Hindlimb muscle (tissue), 1 donor: Measurements from ENCODE around the gene VPS39. TPM values are rescaled to one million over a fixed set of nuclear protein-coding genes. Genes with fewer than 3 reads are reported as not detected.

Experiments used
- DNase-seq: peaks from one replicate; pipeline ENCODE4 v3.0.0-alpha.2; 2013
- polyA plus RNA-seq: library from polyadenylated mRNA; unstranded; fragments of 120-200 nt; gene quantifications from one replicate; pipeline ENCODE4 v1.2.1, GENCODE V29; 2013; ENCODE audit not compliant: insufficient read length

The VPS39 gene
- polyA plus RNA-seq, 1 donor = 46.0 TPM

GRCh38 chr15:42157981-42158765 is 49.9 kb downstream of the VPS39 start:
- no peak for DNase-seq

DNA sequence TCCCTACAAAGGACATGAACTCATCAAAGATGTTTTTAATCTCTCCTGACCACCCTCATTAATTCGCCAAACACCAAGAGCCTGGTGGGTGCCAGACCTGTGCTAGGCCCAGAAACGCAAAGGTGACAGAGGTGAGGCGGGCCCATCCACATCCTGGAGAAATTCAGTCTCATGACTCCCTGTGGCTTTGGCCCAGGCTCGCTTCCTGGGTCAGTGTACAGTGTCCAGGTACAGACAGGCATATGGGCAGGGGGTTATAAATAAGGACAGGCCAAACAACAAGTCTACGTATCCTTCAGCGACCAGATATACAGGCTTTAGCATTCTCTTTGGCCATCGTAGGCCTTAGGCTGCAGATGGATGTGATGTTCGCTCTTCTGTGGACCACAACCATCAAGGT is 50.7 kb downstream of the VPS39 start:
- DNase-seq = no peak

- no peak for DNase-seq
Observed at GRCh38 chr15:42156243-42156922, 51.7 kb downstream of the VPS39 start, which contains the start of gene PLA2G4F. Gene PLA2G4F, minus strand, starts transcription at chr15:42156636. Its CDS starts 87 bp downstream, at chr15:42156549.

GRCh38 chr15:42155546-42156242 is 52.4 kb downstream of the VPS39 start:
- no peak for DNase-seq

DNA sequence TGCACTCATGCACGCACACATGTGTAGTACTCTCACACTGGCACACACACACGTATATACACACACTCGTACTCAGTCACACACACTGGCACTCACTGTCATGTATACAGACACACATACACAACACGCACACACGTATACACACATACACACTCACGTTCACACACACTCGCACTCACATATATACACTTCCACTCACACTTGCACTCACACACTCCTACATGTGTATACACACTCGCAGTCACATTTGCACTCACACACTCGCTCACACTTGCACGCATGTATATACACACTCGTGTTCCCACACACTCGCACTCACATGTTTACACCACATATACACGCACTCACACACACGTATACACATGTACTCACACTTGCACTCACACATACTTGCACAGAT is 53.1 kb downstream of the VPS39 start:
- DNase-seq = no peak

- no peak for DNase-seq
Observed at GRCh38 chr15:42154212-42154941, 53.7 kb downstream of the VPS39 start.

- no peak for DNase-seq
Observed at GRCh38 chr15:42153874-42154211, 54.3 kb downstream of the VPS39 start.

DNA sequence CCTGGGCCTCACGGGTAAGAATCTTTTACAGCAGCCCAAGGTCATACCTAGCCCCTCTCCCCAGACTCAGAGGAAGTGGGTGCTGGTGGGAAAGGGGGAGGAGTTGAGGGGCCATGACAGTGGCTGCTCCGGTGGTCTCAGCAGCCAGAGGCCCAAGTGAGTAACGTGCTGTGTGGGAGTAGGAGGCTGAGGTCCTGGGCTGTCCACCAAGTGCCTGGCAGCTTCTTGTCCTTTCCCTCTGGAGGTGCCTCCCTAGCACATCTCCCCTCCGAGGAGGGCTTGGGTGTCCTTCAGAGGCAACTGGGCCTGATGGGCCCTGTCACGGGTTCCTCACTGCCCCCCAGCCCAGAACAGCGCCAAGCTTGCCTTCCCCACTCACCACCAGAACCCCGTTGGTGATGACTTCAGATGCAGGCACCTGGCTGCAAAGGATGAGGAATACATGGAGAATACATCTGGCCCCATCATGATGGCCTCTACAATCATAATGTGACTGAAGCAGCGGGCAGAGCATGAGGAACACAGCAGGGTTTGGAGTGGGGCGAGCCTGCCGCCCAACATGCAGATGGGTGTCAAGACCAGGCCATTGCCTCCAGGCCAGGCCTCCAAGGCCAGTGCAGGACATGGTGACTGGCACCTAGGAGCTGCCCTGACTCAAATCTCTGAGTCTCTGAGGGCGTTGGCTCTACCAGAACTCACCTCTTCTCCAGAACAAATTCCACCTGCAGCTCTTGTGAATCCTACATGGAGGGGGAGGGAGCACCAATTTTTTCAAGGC is 55.0 kb downstream of the VPS39 start:
- DNase-seq = no peak

- DNase-seq = no peak
Observed at GRCh38 chr15:42152196-42152920, 55.7 kb downstream of the VPS39 start.

- no peak for DNase-seq
Observed at GRCh38 chr15:42151736-42152135, 56.4 kb downstream of the VPS39 start.

DNA sequence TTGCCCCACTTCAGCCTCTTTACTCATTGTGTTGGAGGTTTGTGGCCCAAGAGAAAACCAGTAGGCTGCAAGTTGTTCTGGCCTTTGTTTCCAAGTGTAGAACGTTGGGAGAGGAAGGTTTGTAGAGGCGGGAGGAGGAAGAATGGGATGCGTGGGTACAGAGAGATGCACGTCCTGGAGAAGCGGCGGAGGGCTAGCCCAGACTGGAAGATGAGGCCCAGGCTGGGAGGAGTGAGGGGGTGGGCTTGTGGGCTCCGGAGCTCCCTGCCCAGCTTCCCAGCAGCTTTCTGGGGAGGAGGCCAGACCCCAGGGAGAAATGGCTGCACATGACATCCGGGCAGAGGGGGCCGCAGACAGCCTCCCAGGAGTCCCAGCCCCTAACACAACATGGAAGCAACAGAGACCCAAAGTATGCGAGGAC is 57.0 kb downstream of the VPS39 start:
- DNase-seq = no peak

GRCh38 chr15:42150219-42150970 is 57.7 kb downstream of the VPS39 start:
- DNase-seq = no peak

- no peak for DNase-seq
Observed at GRCh38 chr15:42149493-42150218, 58.4 kb downstream of the VPS39 start.

DNA sequence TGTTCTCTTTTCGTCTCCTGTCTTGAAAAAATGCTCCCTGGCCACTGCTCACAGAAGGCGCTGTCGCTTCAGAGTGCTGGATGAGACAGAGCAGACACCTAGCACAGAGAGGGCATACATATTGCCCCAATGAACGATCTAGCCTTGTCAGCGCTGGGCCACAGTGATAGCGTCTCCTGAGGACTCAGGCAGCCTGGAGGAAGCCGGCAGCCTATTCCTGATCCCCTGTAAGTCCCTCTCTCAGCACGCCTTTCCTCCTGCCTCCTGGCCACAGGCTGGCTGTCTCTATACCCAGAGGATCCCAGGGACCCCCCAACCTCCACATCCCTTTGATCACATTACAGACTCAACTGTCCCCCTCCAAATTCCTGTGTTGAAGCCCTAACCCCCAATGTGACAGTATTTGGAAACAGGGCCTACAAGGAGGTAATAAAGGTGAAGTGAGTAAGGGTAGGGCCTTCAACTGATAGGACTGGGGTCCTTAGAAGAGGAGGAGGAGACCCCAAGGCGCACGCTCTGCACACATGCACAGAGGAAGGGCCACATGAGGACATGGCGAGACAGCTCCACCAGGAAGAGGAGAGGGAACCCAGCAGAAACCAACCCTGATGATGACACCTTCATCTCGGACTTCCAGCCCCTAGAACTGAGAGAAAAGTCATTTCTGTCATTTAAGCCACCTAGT is 59.2 kb downstream of the VPS39 start:
- no peak for DNase-seq

DNA sequence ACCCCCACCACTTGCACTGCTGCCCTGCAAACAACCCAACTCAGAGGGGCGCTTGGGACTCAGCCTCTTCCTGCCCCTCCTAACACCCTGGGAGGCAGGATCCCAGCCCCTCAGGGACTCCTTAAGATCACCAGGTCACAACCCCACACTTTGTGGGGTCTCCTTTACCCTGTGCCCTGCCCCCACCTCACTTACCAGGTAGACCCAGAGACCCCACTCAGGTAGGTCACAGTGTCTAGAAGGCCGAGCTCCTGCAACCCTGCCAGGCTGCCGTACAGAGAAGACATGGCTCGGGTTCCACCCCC is 60.7 kb downstream of the VPS39 start:
- DNase-seq = no peak

DNA sequence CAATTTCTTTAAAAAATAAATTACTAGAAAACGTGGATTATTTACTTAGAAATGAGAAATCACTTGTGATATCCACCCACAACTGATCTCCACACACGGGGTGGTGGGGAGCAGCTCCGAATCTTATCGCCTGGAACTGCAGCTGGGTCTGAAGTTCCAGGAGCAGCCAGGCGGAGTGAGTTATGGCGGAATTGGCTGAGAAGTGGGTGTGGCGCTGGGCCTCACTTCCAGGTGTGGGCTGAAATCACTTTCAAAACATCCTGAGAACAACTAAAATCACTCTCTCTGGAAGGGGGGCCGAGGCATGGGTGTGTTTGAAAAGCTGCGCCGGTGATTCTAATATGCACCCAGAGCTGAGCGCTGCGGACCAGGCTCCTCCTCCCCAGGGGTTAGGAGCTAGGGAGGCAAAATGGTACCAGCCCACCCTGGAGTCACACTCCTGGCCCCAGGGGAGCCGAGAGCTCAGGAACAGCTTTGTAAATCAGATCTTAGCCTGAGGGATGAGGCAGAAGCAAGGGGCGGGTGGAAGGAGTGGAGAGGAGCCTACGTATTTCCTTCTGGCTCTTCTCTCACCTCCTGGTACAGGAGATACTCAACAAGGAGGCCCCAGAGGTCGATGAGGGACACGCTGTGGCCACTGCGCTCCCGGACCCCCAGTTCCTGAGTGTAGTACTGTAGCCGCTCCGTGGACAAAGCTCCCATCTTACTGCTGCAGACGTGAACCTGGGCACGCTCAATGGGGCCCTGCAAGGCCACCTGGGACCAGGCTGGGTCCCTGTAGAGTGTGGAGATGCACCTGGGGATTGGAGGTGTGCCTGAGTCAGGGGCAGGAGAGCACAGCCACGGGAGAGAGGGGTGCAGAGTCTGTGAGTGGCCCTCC is 61.3 kb downstream of the VPS39 start:
- DNase-seq = no peak

DNA sequence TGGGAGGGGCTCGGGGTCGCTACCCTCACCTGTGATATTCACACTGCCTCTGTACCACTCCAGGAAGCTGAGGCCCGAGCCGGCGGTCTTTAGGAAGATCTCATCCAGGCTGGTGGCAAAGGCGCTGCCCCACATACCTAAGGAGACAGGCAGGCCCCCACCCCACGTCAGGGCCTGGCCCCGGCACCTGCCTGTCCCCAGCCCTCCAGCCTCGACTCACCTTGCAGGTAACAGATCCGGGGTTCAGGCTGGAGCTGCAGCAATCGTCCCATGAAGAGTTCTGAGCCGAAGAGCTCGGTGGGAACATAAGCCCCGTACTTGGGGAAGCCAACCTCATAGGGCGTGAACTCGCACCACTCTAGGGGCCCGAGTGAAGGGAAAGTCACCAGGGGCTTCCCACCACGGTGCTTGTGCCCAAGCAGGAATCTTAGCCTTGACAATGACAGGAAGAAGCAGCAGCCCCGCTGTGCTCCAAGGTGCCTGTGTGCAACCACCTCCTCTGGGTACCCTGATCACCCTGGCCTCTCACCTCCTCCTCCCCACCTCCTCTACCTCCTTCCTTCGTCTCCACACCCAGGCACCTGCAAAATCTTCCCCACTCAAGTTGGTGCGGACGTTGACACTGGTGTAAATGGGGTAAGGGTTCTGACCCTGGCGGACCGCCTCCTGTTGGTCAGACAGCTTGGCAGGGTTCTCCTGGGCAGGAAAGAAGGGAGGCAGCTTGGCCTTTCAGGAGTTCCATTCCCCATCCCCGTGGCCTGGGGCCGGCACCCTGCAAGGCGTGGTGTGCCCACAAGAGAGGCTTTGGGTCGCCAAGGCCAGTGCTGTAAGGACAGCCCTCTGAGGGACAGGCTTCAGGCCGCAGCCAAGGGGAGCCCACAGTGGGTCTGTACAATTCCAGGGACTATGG is 62.3 kb downstream of the VPS39 start:
- no peak for DNase-seq
